HTERT RPE-1 (cell line): ENCODE measurements around the gene TMEM235.

ENCODE experiments used
- in situ Hi-C: fragments of 300-500 bp; cut with MboI; formaldehyde crosslinking; loops from 4 replicates; pipeline ENCODE4 v1.14.3; 2020; ENCODE audit warnings: low sequenced_read_pairs

TMEM235 gene

GRCh38 chr17:78230996-78231935 is at the start of gene TMEM235:
Gene TMEM235, plus strand, starts transcription at chr17:78231631. Its CDS starts 393 bp downstream, at chr17:78232024.
- in situ Hi-C loops = no loop called here

- in situ Hi-C loops = no loop called here
Measured at GRCh38 chr17:78182504-78182903, 48.9 kb upstream of the TMEM235 start.

- in situ Hi-C loops = no loop called here
Measured at GRCh38 chr17:78183916-78184315, 47.5 kb upstream of the TMEM235 start.

- in situ Hi-C loops = no loop called here
Measured at GRCh38 chr17:78184351-78184750, 47.1 kb upstream of the TMEM235 start.

- in situ Hi-C loops = no loop called here
Measured at GRCh38 chr17:78184868-78185267, 46.6 kb upstream of the TMEM235 start.

- in situ Hi-C loops = no loop called here
Measured at GRCh38 chr17:78185981-78186691, 45.3 kb upstream of the TMEM235 start.

GRCh38 chr17:78186692-78187595 is 44.5 kb upstream of the TMEM235 start, which contains the start of the genes AFMID and TK1:
Gene AFMID, plus strand, starts transcription at chr17:78187362. Its CDS starts 9 bp downstream, at chr17:78187371.
Gene TK1, minus strand, starts transcription at chr17:78187052. Its CDS starts 58 bp downstream, at chr17:78186994.
- in situ Hi-C loops = no loop called here

GRCh38 chr17:78196716-78197115 is 34.7 kb upstream of the TMEM235 start:
- in situ Hi-C loops = no loop called here

GRCh38 chr17:78197147-78197832 is 34.1 kb upstream of the TMEM235 start:
- in situ Hi-C loops = no loop called here

GRCh38 chr17:78200451-78200850 is 31.0 kb upstream of the TMEM235 start:
- in situ Hi-C loops = no loop called here

- in situ Hi-C loops = no loop called here
Measured at GRCh38 chr17:78202666-78203065, 28.8 kb upstream of the TMEM235 start.

- in situ Hi-C loops = no loop called here
Measured at GRCh38 chr17:78204387-78205123, 26.9 kb upstream of the TMEM235 start.

- in situ Hi-C loops = no loop called here
Measured at GRCh38 chr17:78205124-78205775, 26.2 kb upstream of the TMEM235 start.

- in situ Hi-C loops = no loop called here
Measured at GRCh38 chr17:78206298-78206697, 25.1 kb upstream of the TMEM235 start.

GRCh38 chr17:78208486-78208885 is 22.9 kb upstream of the TMEM235 start:
- in situ Hi-C loops = no loop called here

- in situ Hi-C loops = no loop called here
Measured at GRCh38 chr17:78210111-78210510, 21.3 kb upstream of the TMEM235 start.

GRCh38 chr17:78211032-78211431 is 20.4 kb upstream of the TMEM235 start:
- in situ Hi-C loops = no loop called here

GRCh38 chr17:78214016-78214705 is 17.3 kb upstream of the TMEM235 start, which contains the start of gene BIRC5:
Gene BIRC5, plus strand, starts transcription at chr17:78214253. Its CDS starts 64 bp downstream, at chr17:78214317.
- in situ Hi-C loops = no loop called here
